GM18511 (cell line): ENCODE measurements around the gene FLNB.

Experiments
- ATAC-seq: cut with Tn5 transposase; IDR thresholded peaks from one replicate; pipeline ENCODE4 v1.9.1; 2021; ENCODE audit warnings: mild to moderate bottlenecking, moderate library complexity; ENCODE audit not compliant: unreplicated experiment

The FLNB gene

DNA sequence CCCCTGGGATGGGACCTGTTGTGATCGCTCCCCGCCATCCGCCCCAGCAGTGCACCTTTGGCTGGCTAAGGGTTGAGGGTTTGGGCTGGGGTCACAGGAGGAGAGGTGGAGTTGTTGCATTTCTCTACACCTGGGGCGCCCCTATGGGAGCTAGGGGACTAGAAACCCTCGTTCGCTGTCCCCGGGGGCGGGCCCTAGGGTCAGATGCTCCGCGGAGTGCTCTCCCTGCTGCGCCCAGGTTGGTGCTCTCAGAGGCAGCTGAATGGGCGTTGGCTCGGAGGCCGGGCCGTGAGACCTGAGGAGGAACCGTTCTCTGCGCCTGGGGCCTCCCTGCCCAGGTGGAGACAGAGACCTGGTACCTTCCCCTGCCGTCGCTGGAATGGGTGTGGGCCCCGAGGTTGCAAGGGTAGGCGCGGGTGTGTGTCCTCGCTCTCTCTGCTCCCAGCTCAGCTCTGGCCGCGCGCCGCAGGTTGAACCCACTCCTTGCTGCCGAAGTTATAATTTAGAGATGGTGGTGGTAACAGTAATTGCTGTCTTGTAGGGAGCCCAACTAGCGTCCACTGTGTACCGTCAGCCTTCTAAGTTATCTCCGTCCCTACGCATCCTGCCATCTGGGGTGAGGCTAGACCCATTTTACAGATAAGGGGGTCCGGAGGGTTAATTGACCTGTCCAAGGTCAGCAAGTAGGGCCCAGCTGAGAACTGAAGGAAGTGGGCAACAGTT lies 965 bp downstream of the FLNB start:
- ATAC-seq: peak; percentile 32

DNA sequence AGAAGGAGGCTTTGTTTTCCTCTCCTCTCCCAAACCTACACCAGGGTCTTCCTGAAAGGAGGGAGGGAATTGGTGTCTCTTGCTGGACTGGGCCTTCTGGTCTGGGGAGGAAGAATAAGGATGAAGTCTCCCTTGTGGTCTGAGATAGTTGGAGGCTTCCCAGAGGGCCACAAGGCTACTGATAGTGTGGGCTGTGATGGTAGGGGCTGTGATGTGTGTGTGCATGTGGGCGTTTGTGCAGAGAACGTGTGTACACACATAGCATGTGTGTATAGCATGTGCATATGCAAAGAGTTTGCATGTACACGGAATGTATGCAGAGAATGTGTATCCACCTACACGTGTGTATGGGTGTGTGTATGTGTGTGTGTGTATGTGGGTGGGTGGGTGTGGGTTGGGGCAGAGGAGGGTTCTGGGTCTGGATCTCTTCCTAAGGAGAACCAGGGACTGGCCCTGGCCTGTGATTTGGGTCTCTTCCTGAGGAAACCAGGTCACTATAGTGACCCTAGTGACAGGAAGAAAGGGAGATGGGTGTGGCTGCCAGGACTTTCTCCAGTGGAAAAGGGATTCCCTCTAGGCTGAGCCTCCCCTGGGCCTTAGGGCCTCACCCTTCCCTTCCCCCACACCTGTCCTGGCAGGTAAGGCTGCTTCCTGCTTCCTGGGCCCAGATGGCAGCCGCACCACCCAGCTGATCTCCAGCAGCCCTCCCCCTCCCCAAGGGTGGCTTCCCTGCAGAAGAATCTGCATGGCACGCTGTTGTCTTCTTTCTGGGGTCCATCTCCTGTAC lies 1.7 kb downstream of the FLNB start:
- no peak for ATAC-seq

DNA sequence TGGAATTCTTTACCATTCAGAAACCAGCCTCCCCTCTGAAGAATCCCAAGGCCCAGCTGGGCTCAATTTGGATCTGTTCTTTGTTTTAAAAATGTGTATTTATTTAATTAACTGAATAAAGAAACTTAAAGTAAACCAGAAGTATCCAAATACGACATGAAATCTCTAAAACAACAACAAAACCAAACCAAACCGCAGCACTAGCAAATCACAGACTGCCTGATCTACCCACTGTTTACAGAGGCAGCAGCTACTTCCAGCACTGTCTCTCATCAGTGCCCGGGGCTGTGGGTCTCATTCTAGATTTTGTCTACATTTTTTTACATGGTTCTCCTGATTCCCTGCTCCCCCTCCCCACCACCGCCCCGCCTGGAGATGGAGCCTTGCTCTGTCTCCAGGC lies 2.3 kb downstream of the FLNB start:
- no peak for ATAC-seq

DNA sequence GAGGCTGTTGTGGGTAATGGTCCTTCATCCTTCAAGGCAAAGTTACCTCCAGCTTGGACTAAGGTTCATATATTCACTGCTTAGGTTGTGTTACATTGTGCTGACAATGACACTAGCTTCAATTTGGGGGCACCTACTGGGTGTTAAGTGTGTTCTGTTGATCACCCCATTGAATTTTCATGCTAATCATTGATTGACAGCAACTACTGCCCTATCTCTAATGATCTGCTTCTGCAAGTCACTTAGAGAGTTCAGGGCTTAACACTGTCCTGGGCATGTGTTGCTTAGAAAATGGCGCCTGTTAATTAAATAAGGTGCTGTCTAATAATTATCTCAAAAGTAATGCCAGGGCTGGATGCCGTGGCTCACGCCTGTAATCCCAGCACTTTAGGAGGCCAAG lies 3.4 kb downstream of the FLNB start:
- no peak for ATAC-seq

DNA sequence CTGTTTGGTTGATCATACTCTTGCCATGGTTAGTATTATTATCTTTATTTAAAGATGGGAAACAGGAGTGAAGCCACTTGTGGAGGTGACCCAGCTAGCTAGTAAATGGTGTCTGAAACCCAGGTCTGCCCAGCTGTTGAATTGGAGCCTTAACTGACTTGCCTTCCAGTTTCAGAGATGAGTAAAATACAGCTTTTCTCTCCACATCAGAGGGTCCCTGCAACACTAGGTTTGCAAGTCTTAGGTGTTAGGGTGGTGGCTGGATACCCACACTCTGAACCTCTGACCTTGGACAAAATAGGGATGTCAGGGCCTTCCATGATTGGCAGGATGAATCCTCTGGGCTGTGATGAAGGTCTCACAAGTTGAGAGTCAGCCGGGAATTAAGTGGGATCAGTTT lies 4.1 kb downstream of the FLNB start:
- no peak for ATAC-seq

DNA sequence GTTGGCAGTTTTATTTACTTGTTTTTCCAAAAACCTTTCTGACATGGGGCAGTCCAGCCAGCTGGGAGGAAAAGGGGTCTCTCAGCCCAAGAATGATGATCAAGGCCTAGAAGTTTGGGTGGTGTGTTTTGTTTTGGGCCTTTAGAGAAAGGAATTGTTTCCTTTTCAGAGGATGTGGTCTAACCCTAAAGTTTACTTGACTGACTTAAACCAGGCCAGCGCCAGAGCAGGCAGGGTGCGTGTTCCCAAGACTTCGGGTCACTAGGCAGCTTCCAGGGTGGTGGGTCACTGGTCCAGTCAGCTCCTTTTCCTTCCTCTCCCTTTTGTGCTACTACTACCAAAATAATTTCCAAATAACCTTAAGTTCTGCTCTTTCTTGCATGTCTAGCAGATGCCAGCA lies 4.9 kb downstream of the FLNB start:
- no peak for ATAC-seq

DNA sequence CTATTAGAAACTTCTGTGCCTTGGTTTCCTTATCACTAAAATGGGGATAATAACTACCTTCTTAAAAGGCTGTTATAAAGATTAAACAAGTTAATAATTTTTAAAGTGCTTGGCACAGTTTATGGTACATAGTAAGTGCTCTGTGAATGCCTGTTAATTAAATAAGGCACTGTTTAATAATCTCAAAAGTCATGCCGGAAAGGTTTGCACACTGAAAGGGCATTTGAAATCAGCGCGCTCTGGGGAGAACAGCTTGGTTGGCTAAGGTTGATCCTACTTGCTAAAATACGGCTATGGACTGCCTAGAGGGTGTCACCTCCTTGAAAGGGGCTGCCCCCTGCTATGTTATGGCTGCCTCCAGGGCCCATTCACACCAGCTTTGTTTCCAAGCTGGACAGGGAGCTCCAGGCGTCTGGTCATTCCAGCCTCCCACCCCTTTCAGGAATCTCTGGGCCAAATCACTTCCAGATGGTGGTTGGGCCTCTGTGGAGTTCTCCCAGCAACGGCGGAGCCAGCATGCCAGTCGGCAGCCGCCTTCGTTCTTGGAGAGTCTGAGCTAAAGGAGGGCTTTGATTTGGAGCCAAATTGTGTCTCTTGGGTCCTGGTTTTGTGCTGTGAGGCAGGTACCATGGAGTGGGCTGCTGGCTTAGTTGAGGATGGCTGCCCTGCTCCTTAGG lies 5.9 kb downstream of the FLNB start:
- no peak for ATAC-seq

DNA sequence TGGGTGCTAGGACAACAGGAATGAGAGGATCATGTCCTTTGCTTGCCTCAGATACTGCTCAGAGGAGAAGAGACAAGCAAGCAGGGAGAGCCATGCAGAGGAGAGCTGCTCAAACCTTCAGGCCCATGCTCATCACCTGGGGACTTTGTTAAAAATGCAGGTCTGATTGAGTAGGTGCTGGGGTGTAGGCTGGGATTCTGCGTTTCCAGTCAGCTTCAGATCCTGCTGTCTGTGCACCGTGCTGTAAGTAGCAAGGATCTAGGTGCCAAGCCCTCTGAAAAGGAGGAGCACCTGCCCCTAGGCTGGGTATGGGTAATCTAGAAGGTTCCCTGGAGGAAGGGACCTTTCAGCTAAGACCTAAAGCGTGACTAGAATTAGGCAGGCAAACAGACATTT lies 7.3 kb downstream of the FLNB start:
- ATAC-seq: no peak

DNA sequence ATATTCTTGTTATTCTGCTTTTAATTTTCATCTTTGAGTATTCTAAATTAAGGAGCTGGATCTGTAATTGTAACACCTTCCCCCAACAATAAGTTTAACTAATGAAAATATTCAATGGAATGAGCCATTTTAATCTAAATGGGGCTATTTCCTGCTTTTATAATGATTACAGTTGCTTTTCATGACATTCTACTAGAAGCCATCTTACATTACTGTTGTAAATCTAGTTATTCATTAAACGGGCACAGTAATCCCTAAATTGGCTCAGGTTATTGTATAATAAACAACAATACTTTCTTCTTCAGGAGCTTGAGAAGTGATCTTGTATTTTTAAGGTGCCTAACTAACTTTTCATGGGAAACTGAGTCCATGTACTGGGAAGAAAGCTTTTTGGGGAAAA lies 8.5 kb downstream of the FLNB start:
- no peak for ATAC-seq

DNA sequence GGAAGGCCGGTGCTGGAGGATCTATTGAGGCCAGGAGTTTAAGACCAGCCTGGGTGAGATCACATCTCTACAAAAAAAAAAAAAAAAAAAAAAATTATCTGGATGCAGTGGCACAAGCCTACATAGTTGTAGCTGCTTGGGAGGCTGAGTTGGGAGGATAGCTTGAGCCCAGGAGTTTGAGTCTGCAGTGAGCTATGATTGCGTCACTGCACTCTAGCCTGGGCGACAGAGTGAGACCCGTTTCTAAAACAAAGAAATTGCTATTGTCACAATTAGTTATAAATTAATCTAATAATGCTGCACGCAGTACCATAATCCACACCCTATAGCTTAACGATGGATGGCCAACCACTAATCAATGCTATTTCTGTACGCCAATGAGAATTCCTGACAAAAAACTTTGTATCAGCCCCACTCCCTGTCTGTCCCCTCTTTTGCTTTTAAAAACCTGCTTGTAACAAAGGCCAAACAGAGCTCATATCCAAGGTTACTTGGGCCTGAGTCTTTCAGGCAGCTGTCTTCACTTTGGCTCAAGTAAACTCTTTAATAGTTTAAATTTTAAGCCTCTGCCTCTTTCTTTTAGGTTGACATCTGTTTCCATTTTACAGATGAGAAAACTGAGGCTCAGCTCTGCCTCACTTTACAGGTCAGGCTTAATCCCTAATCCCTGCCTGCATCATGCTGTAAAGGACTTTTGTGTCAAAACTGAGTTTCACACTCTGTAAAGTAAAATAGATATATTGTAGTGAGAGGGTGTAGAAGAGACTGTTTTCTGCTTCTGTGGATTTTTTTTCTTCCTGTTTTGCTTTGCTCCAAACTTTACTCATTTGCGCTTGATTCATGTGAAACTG lies 10.9 kb downstream of the FLNB start:
- no peak for ATAC-seq

DNA sequence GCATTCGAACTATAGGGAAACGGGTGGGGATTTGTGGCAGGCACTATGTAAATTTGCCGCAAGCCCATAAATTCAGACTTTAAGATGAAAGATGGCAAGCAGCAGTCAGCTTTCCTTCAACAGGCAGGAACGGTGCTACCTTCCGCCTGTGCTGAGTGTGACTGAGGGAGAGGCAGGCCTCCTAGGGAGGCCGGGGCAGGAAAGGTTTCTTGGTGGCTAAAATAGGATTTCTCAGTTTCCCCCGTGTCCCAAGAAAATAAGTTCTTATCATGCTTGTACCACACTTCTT lies 12.5 kb downstream of the FLNB start:
- no peak for ATAC-seq

DNA sequence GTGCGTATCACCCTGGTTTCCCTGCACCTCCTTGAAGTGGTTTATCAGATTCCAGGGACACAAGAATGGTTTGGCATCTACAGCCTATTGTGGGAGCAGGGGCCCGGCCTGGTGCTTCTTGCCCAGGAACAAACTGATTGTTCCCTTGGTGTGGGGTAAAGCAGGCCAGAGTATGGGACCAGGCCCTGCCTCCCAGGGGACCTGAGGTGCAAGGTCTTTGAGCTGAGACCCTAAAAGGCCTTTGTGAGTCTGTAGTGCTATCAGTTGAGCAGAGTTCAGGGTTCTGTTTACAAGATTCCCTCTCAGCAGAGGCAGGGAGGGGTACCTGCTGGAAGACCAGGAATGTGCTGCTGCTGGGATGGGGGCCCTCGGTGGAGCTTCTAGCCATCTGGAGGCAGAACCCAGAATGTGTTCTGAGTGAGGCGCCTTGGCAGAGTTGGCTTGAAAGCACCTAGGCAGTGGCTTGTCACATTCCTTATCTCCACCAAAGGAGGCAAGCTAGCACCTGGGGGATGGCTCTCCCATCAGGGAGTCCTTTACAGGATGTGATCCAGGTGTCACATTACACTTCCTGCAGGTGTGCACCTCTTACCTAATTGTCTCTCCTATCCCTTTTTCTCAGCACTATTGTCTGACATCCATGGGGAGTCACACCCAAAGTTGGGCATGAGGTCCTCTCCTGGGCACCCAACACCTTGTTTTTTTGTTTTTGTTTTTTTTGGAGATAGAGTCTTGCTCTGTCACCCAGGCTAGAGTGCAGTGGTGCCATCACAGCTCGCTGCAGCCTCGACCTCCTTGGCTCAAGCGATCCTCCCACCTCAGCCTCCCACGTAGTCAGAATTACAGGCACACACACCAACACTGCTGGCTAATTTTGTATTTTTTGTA lies 13.1 kb downstream of the FLNB start:
- no peak for ATAC-seq

DNA sequence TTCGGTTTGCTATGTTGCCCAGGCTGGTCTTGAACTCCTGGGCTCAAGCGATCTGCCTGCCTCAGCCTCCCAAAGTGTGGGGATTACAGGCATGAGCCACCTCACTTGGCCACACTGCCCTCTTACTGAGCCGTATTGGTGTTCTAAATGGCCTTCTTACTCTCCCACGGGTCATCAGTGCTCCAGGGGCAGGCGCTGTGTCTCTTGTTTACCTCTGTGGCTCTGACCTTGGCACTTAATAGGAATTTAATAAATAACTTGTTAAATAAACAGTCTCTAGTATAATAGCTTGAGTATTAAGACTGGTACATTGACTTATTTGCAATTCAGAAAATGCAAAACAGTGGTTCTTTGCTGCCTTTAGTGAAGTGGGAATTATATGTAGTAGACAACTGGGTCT lies 13.7 kb downstream of the FLNB start:
- no peak for ATAC-seq

DNA sequence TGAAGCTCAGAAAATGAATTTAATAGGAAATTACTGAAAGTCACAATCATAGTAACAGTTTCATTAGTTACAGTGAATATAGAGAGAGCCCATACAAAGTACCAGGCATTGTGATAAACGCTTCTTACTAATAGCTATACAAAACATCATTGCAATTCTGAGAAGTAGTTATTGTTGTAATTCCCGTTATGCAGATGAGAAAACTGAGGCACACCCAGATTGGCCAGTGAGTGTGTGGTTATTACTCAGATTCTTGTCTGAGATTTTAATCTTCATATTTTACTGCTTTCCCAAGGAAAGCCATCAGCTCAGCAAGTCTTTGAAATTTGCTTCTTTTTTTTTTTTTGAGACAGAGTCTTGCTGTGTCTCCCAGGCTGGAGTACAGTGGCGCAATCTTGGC lies 14.3 kb downstream of the FLNB start:
- ATAC-seq: no peak

DNA sequence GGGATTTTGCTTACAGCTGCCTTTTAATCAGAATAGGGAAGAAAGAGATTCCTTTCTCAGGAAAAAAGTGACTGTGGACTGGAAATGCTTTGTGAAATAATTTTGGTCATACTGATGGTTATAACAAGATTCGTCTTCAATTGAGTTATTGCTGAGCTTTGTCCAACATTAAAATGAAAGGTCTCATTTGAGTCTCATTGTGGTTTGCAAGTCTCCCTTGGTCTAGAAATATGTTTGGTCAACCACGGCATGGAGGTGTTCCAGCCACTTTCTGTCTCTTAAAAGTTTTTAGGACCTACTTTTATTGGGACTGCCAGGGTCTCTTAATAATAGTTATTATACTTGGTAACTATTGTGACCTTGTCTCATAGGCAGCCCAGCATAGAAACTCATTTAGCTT lies 15.3 kb downstream of the FLNB start:
- ATAC-seq: no peak

DNA sequence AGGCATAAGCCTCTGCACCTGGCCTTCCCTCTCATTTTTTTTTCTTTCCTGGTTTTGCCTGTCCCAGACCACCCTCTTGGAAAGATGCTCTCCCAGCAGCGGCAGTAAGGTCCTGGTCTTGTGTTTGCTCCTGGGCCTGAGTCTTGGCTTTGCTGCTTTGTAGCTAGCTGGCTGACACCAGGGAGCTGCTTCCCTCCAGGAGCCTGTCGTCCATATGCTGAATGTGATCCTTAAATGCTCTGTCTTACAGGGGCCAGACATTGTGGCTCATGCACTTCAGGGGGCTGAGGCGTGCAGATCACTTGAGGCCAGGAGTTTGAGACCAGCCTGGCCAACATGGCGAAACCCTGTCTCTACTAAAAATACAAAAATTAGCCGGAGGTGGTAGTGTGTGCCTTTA lies 17.2 kb downstream of the FLNB start:
- ATAC-seq: no peak

DNA sequence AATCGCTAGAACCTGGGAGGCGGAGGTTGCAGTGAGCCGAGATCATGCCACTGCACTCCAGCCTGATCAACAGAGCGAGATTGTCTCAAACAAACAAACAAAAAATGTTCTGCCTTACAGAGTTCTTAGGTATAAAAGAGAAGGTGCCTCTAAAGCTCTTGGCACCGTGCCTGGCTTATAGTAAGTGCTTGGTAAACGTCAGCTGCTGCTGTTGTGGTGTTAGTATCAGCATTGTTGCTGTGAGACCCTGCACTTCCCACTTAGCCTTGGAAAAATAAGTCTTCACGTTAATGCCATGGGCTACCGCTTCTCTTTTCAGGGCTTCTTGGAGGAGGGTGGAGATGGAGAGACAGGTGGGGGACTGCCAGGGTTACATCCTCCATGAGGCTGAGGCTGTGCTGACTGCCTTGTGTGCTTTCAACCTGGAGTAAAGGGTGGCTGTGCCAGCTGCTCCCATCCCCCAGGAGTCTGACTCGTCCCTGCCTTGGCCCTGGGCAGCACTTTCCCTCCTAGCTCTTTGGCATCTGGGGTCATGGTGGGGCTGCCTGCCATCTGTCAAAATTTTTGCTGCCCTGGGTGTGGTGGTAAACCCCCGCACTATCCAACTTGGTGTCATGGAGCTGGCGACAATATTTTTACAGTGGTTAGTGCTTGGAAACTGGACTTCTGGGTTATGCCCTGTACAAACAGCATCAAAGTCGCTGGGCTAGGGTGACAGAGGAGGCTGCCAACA lies 17.8 kb downstream of the FLNB start:
- no peak for ATAC-seq

DNA sequence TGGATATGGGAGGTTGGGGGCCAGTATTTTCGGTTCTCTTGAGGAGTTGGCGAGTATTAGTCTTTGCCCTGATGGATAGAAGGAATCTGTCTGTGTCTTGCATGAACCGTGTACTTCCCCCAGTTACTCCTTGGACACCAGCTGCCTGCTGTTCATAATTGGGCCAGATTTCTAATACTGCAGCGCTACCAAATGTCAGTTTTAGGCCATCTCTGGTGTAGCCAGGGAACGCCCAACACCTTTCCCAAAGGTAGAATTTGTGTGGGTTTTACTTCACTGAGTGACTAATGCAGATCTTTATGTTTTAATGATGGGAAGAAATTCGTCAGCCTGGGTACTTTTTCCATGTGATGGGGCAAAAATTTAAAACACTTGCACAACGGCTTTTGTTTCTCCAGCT lies 18.4 kb downstream of the FLNB start:
- ATAC-seq: no peak

DNA sequence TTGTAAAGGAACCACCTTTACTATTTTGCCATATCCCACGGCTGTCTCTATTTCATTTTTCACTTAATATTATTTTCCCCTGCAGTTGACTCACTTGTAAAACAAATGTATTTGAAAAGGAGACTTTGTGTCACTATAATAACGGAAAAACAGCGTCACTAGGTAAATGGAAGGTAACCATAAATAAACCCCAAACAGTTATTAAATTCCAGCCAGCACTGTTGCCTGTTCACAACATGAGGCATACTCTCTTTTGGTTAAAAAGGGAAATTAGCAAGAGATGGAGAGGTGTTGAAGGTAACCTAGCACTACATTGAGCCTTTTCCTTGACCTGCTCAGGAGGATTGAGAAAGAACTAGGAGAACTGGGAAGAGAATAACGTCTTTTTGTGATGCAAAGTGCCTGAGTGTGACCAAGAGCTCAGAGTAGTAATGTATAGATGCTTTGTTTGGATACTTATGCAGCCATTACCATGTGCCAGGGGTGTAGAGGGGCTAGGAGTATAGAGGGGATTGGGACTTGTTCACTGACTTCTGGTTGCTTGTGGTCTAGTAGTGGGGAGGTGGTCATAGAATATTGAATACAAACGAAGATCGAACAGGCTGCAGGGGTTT lies 19.6 kb downstream of the FLNB start:
- ATAC-seq: no peak
